Neuronal stem cell (in vitro differentiated cells): ENCODE data around the gene PNMA6F.
"Not testable (repeated sequence)": the region's sequence is repeated elsewhere in the genome, so short reads cannot be mapped to it uniquely, and the experiment has no call there.

ENCODE experiments used
- DNase-seq: peaks from one replicate; pipeline ENCODE4 v3.0.0-alpha.2; 2013; ENCODE audit warnings: low spot score
- H2AFZ ChIP-seq: one replicate; pipeline ENCODE4 v1.6.1; 2013; ENCODE audit warnings: mild to moderate bottlenecking, low read length, inconsistent platforms
- H2AK5ac ChIP-seq: 2 replicates; pipeline ENCODE4 v1.6.1; 2013; ENCODE audit warnings: low read depth, mild to moderate bottlenecking, inconsistent platforms, low read length, moderate library complexity, mixed read lengths
- H2BK120ac ChIP-seq: 2 replicates; pipeline ENCODE4 v1.6.1; 2013; ENCODE audit warnings: low read depth, mild to moderate bottlenecking, inconsistent platforms, low read length, moderate library complexity, mixed read lengths
- H2BK12ac ChIP-seq: one replicate; pipeline ENCODE4 v1.6.1; 2013; ENCODE audit warnings: low read length, inconsistent platforms
- H2BK15ac ChIP-seq: 2 replicates; pipeline ENCODE4 v1.6.1; 2013; ENCODE audit warnings: mild to moderate bottlenecking, low read length, inconsistent platforms, mixed read lengths
- H2BK5ac ChIP-seq: one replicate; pipeline ENCODE4 v1.6.1; 2013; ENCODE audit warnings: inconsistent platforms, mild to moderate bottlenecking, low read length, moderate library complexity
- H3K14ac ChIP-seq: one replicate; pipeline ENCODE4 v1.6.1; 2013; ENCODE audit warnings: low read length, inconsistent platforms
- H3K18ac ChIP-seq: 2 replicates; pipeline ENCODE4 v1.6.1; 2013; ENCODE audit warnings: low read length, inconsistent platforms
- H3K23ac ChIP-seq: 2 replicates; pipeline ENCODE4 v1.6.1; 2013; ENCODE audit warnings: low read depth, mild to moderate bottlenecking, mixed read lengths, low read length, inconsistent platforms; ENCODE audit not compliant: poor library complexity
- H3K27ac ChIP-seq: replicated peaks from 3 replicates; pipeline ENCODE4 v1.5.1; 2013; ENCODE audit warnings: low read length, inconsistent platforms
- H3K27me3 ChIP-seq, 3 experiments: 2 replicates each; pipeline ENCODE4 v1.6.1; 2013; ENCODE audit warnings: low read length in 3 of 3, mild to moderate bottlenecking in 2 of 3, inconsistent platforms in 1 of 3, low read depth in 1 of 3, mixed read lengths in 1 of 3, moderate library complexity in 1 of 3; ENCODE audit not compliant: control insufficient read depth in 3 of 3, insufficient read depth in 3 of 3
- H3K36me3 ChIP-seq, 2 donors: replicated peaks in 1 of 2; 2 replicates each; pipeline ENCODE4 v1.6.1; 2013; ENCODE audit warnings: low read length in 2 of 2; ENCODE audit not compliant: control insufficient read depth in 2 of 2, insufficient read depth in 2 of 2
- H3K4ac ChIP-seq: 2 replicates; pipeline ENCODE4 v1.6.1; 2013; ENCODE audit warnings: inconsistent platforms, mild to moderate bottlenecking, low read length, moderate library complexity
- H3K4me1 ChIP-seq, 2 donors: 1 replicate in 1 of 2; 2 replicates in 1 of 2; pipeline ENCODE4 v1.6.1; 2013; ENCODE audit warnings: low read length in 2 of 2, low read depth in 1 of 2; ENCODE audit not compliant: control insufficient read depth in 2 of 2, insufficient read depth in 1 of 2
- H3K4me2 ChIP-seq: one replicate; pipeline ENCODE4 v1.6.1; 2013; ENCODE audit warnings: mild to moderate bottlenecking, low read length, inconsistent platforms; ENCODE audit not compliant: insufficient read depth, poor library complexity, severe bottlenecking
- H3K4me3 ChIP-seq, 2 donors: 2 replicates each; pipeline ENCODE4 v1.5.1; 2013; ENCODE audit warnings: low read length in 2 of 2, mild to moderate bottlenecking in 2 of 2, inconsistent platforms in 1 of 2, moderate library complexity in 1 of 2
- H3K79me1 ChIP-seq: one replicate; pipeline ENCODE4 v1.6.1; 2013; ENCODE audit warnings: low read depth, mild to moderate bottlenecking, inconsistent platforms, low read length, moderate library complexity
- H3K9ac ChIP-seq: one replicate; pipeline ENCODE4 v1.6.1; 2013; ENCODE audit warnings: mild to moderate bottlenecking, low read depth, low read length, inconsistent platforms; ENCODE audit not compliant: poor library complexity
- H3K9me3 ChIP-seq, 2 donors: replicated peaks in 1 of 2; 2 replicates each; pipeline versions ENCODE3 to v1.6.1; 2013; ENCODE audit warnings: low read length in 2 of 2, mild to moderate bottlenecking in 2 of 2, inconsistent platforms in 1 of 2, low read depth in 1 of 2, mixed read lengths in 1 of 2, moderate library complexity in 1 of 2; ENCODE audit not compliant: control insufficient read depth in 2 of 2, insufficient read depth in 1 of 2
- H4K8ac ChIP-seq: one replicate; pipeline ENCODE4 v1.6.1; 2013; ENCODE audit warnings: low read depth, mild to moderate bottlenecking, inconsistent platforms, low read length, moderate library complexity
- H4K91ac ChIP-seq: one replicate; pipeline ENCODE4 v1.6.1; 2013; ENCODE audit warnings: low read length, low read depth, mild to moderate bottlenecking, inconsistent platforms; ENCODE audit not compliant: poor library complexity
- WGBS, 2 donors: extraction: QIAGEN DNeasy Blood & Tissue Kit; methylation state at CpG; one replicate each; pipeline ENCODE4 v1.1.7; 2013; ENCODE audit warnings: missing lambda C conversion rate in 2 of 2, mixed read lengths in 1 of 2; ENCODE audit not compliant: insufficient read length in 2 of 2, insufficient replicate concordance in 1 of 2; ENCODE audit errors: extremely low coverage in 2 of 2; 5-methylcytosine and 5-hydroxymethylcytosine counted together

Gene PNMA6F

DNA sequence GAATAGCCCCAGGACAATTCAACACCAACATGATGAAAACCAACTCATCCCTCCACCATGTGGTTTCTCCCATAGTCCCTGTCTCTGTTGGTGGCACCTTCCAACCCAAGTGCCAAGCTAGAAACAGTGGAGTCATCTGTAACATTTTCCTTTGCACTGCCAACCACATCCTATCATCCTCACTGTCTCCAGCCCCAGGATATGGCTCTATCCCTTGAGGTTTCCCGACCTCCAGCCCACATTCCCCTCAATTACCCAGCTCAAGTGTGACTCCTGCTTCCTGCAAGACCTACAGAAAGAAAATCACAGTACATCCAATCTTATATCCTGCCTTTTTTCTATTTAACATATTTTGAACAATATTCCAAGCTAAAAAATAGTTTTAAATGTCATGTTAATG lies 24.2 kb downstream of the PNMA6F start:
- no peak overlapping the region for H3K14ac ChIP-seq
- H2BK12ac ChIP-seq, result no peak overlapping the region
- no peaks in the 10 kb centered on the region for H3K36me3 ChIP-seq
- DNase-seq, result no peak
- H3K4me1 ChIP-seq, result no peaks in the 10 kb centered on the region
- no peak overlapping the region for H3K4me2 ChIP-seq
- no peak overlapping the region for H2BK5ac ChIP-seq
- H2BK120ac ChIP-seq, result no peak overlapping the region
- H3K9me3 ChIP-seq, result no peaks in the 10 kb centered on the region
- no peak overlapping the region for H4K8ac ChIP-seq
- no peak overlapping the region for H3K23ac ChIP-seq
- no peak overlapping the region for H2BK15ac ChIP-seq
- H3K27ac ChIP-seq, result no peak overlapping the region
- no peaks in the 10 kb centered on the region for H3K79me1 ChIP-seq
- H2AFZ ChIP-seq, result no peak overlapping the region
- H4K91ac ChIP-seq, result no peak overlapping the region
- H2AK5ac ChIP-seq, result no peak overlapping the region
- WGBS, 2 donors, result no CpG with 5 or more reads among the region's 1 CpG
- H3K27me3 ChIP-seq, result peaks cover 0 to 13% (median 0%) of the 10 kb centered on the region in 3 experiments
- H3K4ac ChIP-seq, result no peak overlapping the region
- no peak overlapping the region for H3K4me3 ChIP-seq
- no peak overlapping the region for H3K18ac ChIP-seq
- no peak overlapping the region for H3K9ac ChIP-seq

DNA sequence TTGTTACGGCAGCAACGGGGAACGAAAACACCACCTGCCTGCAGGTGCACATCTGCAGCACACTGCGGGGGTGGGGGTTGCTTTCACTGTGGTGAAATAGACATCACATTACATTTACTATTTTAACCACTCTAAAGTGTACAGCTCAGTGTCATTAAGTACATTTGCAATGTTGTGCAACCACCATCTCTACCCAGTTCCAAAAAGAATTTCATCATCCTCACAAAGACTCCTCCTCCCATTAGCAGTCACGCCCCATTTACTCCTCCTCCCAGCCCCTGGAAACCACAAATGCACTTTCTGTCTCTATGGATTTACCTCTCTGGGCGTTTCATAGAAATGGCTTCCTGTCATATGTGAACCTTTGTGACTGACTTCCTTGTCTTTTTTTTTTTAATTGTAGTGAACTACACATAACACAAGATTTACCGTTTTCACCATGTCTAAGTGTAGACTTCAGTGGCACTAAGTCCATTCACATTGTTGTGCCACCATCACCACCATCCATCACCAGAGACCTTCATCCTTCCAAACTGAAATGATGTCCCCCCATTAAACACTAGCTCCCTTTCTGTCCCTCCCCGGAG lies 28.0 kb downstream of the PNMA6F start:
- not testable (repeated sequence) for H3K14ac ChIP-seq, H2BK5ac ChIP-seq, H3K36me3 ChIP-seq

DNA sequence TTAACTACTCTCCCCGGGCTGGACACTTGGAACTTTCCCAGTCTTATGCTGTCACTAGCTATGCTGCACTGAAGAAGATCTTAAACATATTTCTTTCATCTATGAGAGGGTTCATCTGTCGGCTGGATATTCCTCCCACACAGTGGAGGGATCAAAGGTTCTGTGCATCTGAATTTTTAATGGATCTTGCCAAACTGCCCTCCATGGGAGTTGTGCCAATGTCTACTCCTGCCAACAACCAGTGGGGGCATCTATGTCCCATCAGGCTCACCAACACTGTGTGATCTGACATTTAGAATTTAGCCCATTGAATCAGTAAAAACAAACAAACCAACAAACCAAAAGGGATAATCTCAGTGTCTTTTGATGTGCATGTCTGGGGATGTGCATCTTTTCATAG lies 32.8 kb downstream of the PNMA6F start:
- H2BK15ac ChIP-seq, H3K27ac ChIP-seq, H3K27me3 ChIP-seq, H2BK5ac ChIP-seq, H4K8ac ChIP-seq, H3K36me3 ChIP-seq, H3K18ac ChIP-seq, H2AK5ac ChIP-seq, H3K9ac ChIP-seq, H2BK12ac ChIP-seq, H3K23ac ChIP-seq, H3K4me3 ChIP-seq, H3K9me3 ChIP-seq, H2AFZ ChIP-seq, H3K14ac ChIP-seq, H3K79me1 ChIP-seq, H3K4me2 ChIP-seq, H3K4ac ChIP-seq, H4K91ac ChIP-seq, H3K4me1 ChIP-seq, H2BK120ac ChIP-seq, DNase-seq: not testable (repeated sequence)
- no CpG with 5 or more reads among the region's 2 CpGs for WGBS, 2 donors

More for the DNA sequence above, 28.0 kb downstream of the PNMA6F start:
- H2BK15ac ChIP-seq, H2AFZ ChIP-seq, H3K9me3 ChIP-seq, H2AK5ac ChIP-seq, DNase-seq, H3K27me3 ChIP-seq, H3K27ac ChIP-seq, H4K91ac ChIP-seq, H3K4me1 ChIP-seq, H3K4ac ChIP-seq, H2BK120ac ChIP-seq, H3K18ac ChIP-seq, H3K4me2 ChIP-seq, H3K9ac ChIP-seq, H4K8ac ChIP-seq, H3K79me1 ChIP-seq, H3K4me3 ChIP-seq, H3K23ac ChIP-seq, H2BK12ac ChIP-seq: not testable (repeated sequence)
- no CpG with 5 or more reads among the region's 8 CpGs for WGBS, 2 donors

DNA sequence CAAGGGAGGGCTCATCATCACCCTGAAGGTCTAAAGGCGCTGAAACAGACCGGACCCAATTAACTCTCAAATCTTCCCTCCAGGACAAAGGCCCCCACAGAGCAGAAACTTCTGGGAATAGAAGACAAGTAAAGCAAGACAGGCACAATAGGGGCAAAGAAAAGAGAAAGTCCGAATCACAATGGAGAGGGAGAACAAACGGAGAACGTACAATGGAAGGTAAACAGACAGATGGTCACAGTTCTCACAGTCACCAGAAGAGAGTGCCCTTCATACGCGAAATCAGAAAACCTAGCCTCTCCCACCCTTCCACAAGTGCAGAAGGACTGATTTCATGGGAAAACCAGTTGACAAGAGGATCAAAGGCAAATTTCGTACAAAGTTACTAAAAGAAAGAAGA lies 35.9 kb downstream of the PNMA6F start:
- not testable (repeated sequence) for H3K27ac ChIP-seq, H3K4me1 ChIP-seq, H3K36me3 ChIP-seq, H2AFZ ChIP-seq, H3K18ac ChIP-seq, H3K79me1 ChIP-seq, H2BK12ac ChIP-seq, H4K91ac ChIP-seq, H2BK120ac ChIP-seq, H2BK5ac ChIP-seq, H3K23ac ChIP-seq, H3K4me2 ChIP-seq, H3K4me3 ChIP-seq, H2BK15ac ChIP-seq, H3K14ac ChIP-seq, H3K4ac ChIP-seq, H3K9me3 ChIP-seq, H2AK5ac ChIP-seq, H4K8ac ChIP-seq, H3K9ac ChIP-seq, H3K27me3 ChIP-seq, DNase-seq
- no CpG with 5 or more reads among the region's 8 CpGs for WGBS, 2 donors
